PC-9 (cell line): ENCODE measurements around the gene ZNF350. TPM values are rescaled to one million over a fixed set of nuclear protein-coding genes. Genes with fewer than 3 reads are reported as not detected.
"Not testable (repeated sequence)": the region's sequence is repeated elsewhere in the genome, so short reads cannot be mapped to it uniquely, and the experiment has no call there.

Experiments
- BruUV-seq: library from RNA; stranded (reverse); fragments of 400-500 nt; replicated peaks from 2 replicates; lab custom pipeline; 2021; lab: Mats Ljungman, UMichigan
- CTCF ChIA-PET: fragments of 300-600 bp; sonication (Branson Sonifier 250); formaldehyde crosslinking; loops from one replicate; lab custom pipeline; 2022; ENCODE audit warnings: antibody characterized with exemption; lab: Charles Lee
- POLR2A ChIA-PET: fragments of 300-600 bp; sonication (Branson Sonifier 250); formaldehyde crosslinking; loops from one replicate; lab custom pipeline; 2022; ENCODE audit warnings: antibody characterized with exemption; ENCODE audit not compliant: unreplicated experiment; lab: Charles Lee
- DNase-seq, 2 experiments: peaks; one replicate each; pipeline versions ENCODE4 v3.0.0 to v3.0.0-alpha.2; 2015 to 2022; ENCODE audit warnings: mixed read lengths in 1 of 2
- H2AFZ ChIP-seq: fragments of 200-600 bp; sonication (generic); 2 replicates; pipeline ENCODE4 v1.8.1; 2017; ENCODE audit warnings: antibody characterized with exemption
- H3F3A ChIP-seq: fragments of 200-600 bp; sonication (generic); 2 replicates; pipeline ENCODE4 v1.8.1; 2017; ENCODE audit warnings: antibody characterized with exemption, mild to moderate bottlenecking, low read depth; ENCODE audit not compliant: insufficient read depth
- H3K27ac ChIP-seq: fragments of 200-600 bp; sonication (generic); 2 replicates; pipeline ENCODE4 v1.6.1; 2016; ENCODE audit warnings: mixed run types
- H3K27me3 ChIP-seq: fragments of 200-600 bp; sonication (generic); 2 replicates; pipeline ENCODE4 v1.6.1; 2016; ENCODE audit warnings: low read depth, mixed run types; ENCODE audit not compliant: insufficient read depth
- H3K36me3 ChIP-seq: fragments of 200-600 bp; sonication (generic); 2 replicates; pipeline ENCODE4 v1.6.1; 2016; ENCODE audit warnings: low read depth, mixed run types
- H3K4me1 ChIP-seq: fragments of 200-600 bp; sonication (generic); replicated peaks from 2 replicates; pipeline ENCODE4 v1.6.1; 2016; ENCODE audit warnings: mixed run types; ENCODE audit not compliant: insufficient read depth
- H3K4me2 ChIP-seq: fragments of 200-600 bp; sonication (generic); 2 replicates; pipeline ENCODE4 v1.6.1; 2017; ENCODE audit warnings: mixed run types
- H3K4me3 ChIP-seq: fragments of 200-600 bp; sonication (generic); 2 replicates; pipeline ENCODE4 v1.6.1; 2016; ENCODE audit warnings: mixed run types
- H3K79me2 ChIP-seq: fragments of 200-600 bp; sonication (generic); 2 replicates; pipeline ENCODE4 v1.6.1; 2017; ENCODE audit warnings: low read depth, mixed run types
- H3K9me2 ChIP-seq: fragments of 200-600 bp; sonication (generic); 2 replicates; pipeline ENCODE4 v1.8.1; 2017; ENCODE audit warnings: mild to moderate bottlenecking; ENCODE audit not compliant: insufficient read depth
- H3K9me3 ChIP-seq: fragments of 200-600 bp; sonication (generic); 2 replicates; pipeline ENCODE4 v1.8.1; 2016; ENCODE audit warnings: low read depth; ENCODE audit not compliant: insufficient read depth
- H4K20me1 ChIP-seq: fragments of 200-600 bp; sonication (generic); 2 replicates; pipeline ENCODE4 v1.8.1; 2017; ENCODE audit not compliant: insufficient read depth
- CTCF ChIP-seq: fragments of 200-600 bp; sonication (generic); conservative IDR thresholded peaks from 2 replicates; pipeline ENCODE4 v1.6.1; 2017; ENCODE audit warnings: mixed run types, antibody characterized with exemption, mild to moderate bottlenecking, moderate library complexity
- EZH2 ChIP-seq: fragments of 200-600 bp; sonication (generic); IDR thresholded peaks from 2 replicates; pipeline ENCODE4 v1.8.0; 2017; ENCODE audit warnings: antibody characterized with exemption, low read depth
- intact Hi-C: fragments of 100-400 bp; cut with micrococcal nuclease; formaldehyde crosslinking; loops from one replicate; pipeline ENCODE4 v1.10.0; 2022; ENCODE audit not compliant: unreplicated experiment
- total RNA-seq: library from RNA; stranded (reverse); gene quantifications from 2 replicates; pipeline ENCODE4 v1.2.3, GENCODE V29; 2021

ZNF350 gene
- total RNA-seq, 1 experiment from 2014 or later, result 12.0 TPM

GRCh38 chr19:51976852-51977251 lies 9.8 kb downstream of the ZNF350 start:
- Histone ChIP-seq H3F3A (no peaks in the 10 kb centered on the region; the same call in 1 of the 2 replicates), H3K36me3 (peaks cover 59% of the 10 kb centered on the region), H3K9me2 (no peaks in the 10 kb centered on the region), H3K4me1 (no peaks in the 10 kb centered on the region), H3K4me2 (no peak overlapping the region), H3K27ac (no peak overlapping the region), H3K9me3 (peaks cover 66% of the 10 kb centered on the region), H4K20me1 (no peaks in the 10 kb centered on the region), H3K79me2 (peaks cover 24% of the 10 kb centered on the region), H3K4me3 (no peak overlapping the region), H2AFZ (no peak overlapping the region), H3K27me3 (no peaks in the 10 kb centered on the region)
- intact Hi-C loops, result no loop called here
- ChIA-PET CTCF (no interaction called here), POLR2A (no interaction called here)
- no peak for DNase-seq
- no TSS peak for BruUV-seq
- TF ChIP-seq CTCF (no peak), EZH2 (no peak)

- H4K20me1 ChIP-seq, H3K27ac ChIP-seq, H2AFZ ChIP-seq, H3K4me2 ChIP-seq, H3K27me3 ChIP-seq, POLR2A ChIA-PET, H3K9me2 ChIP-seq, H3K4me3 ChIP-seq, intact Hi-C loops, H3K4me1 ChIP-seq, DNase-seq, BruUV-seq, H3F3A ChIP-seq, CTCF ChIA-PET: not testable (repeated sequence)
- peaks cover 14% of the 10 kb centered on the region for H3K79me2 ChIP-seq
- H3K36me3 ChIP-seq, result peaks cover 59% of the 10 kb centered on the region
- peaks cover 66% of the 10 kb centered on the region for H3K9me3 ChIP-seq
These were observed 10.9 kb downstream of the ZNF350 start for GRCh38 chr19:51975787-51976186.

GRCh38 chr19:51971624-51972023 lies 15.0 kb downstream of the ZNF350 start:
- H2AFZ ChIP-seq, result no peak overlapping the region
- H3K4me3 ChIP-seq, result no peak overlapping the region
- TF ChIP-seq CTCF (no peak), EZH2 (no peak)
- no peaks in the 10 kb centered on the region for H3K79me2 ChIP-seq
- no peaks in the 10 kb centered on the region for H4K20me1 ChIP-seq
- H3K36me3 ChIP-seq, result peaks cover 72% of the 10 kb centered on the region
- H3K27ac ChIP-seq, result no peak overlapping the region
- no peaks in the 10 kb centered on the region for H3K27me3 ChIP-seq
- no peaks in the 10 kb centered on the region for H3K4me1 ChIP-seq
- ChIA-PET POLR2A (no interaction called here), CTCF (no interaction called here)
- no peaks in the 10 kb centered on the region for H3K9me2 ChIP-seq
- H3F3A ChIP-seq, result no peaks in the 10 kb centered on the region; the same call in 1 of the 2 replicates
- peaks cover 61% of the 10 kb centered on the region for H3K9me3 ChIP-seq
- peak in 1 of 2 experiments; percentile 7 for DNase-seq
- no peak overlapping the region for H3K4me2 ChIP-seq
- BruUV-seq, result no TSS peak
- intact Hi-C loops, result no loop called here

- Histone ChIP-seq H2AFZ (no peak overlapping the region), H3F3A (no peaks in the 10 kb centered on the region; the same call in 1 of the 2 replicates), H3K4me1 (no peaks in the 10 kb centered on the region), H3K4me3 (no peak overlapping the region; the same call in 1 of the 2 replicates), H3K27ac (no peak overlapping the region), H4K20me1 (no peaks in the 10 kb centered on the region), H3K4me2 (no peak overlapping the region), H3K36me3 (peaks cover 81% of the 10 kb centered on the region), H3K79me2 (no peaks in the 10 kb centered on the region), H3K27me3 (no peaks in the 10 kb centered on the region), H3K9me3 (peaks cover 65% of the 10 kb centered on the region), H3K9me2 (no peaks in the 10 kb centered on the region)
- ChIA-PET CTCF (no interaction called here), POLR2A (no interaction called here)
- DNase-seq, result no peak
- BruUV-seq, result no TSS peak
- TF ChIP-seq CTCF (no peak), EZH2 (no peak)
- intact Hi-C loops, result no loop called here
These were observed 15.9 kb downstream of the ZNF350 start for GRCh38 chr19:51970718-51971117.
